ENCODE data around the gene SERINC2.

DNA sequence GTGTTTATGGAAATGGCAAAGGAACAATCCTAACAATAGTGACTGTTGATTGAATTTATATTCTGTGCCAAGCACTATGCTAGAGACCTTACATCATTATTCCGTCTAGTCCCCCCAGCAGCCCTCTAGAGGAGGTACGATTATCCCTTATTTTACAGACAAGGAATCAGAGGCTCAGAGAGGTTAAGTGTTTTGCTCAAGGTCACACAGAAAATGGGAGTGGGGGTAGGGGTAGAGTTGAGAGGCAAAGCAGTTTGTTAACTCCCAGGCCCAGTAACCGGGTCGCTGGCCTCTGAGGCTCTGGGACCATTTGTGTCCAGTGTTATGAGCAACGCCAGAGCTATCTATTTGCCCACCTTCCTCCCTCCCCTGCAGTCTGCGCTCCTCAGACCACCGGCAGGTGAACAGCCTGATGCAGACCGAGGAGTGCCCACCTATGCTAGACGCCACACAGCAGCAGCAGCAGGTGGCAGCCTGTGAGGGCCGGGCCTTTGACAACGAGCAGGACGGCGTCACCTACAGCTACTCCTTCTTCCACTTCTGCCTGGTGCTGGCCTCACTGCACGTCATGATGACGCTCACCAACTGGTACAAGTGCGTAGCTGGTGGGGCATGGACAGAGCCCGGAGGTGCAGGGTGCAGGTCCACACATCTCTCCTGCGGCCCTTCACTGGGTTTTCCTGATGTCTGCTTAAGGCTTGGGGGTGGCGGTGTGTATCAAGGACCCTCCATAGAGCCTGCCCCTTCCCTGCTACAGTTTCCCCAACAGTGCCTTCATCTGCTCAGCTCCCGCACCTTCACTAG lies 19.8 kb downstream of the SERINC2 start:
- TF ChIP-seq FOXM1 (IDR thresholded peaks at IDR 0.05; ENCODE audit: borderline replicate concordance) = no peak
- no peak for TF ChIP-seq FOXA1 (IDR thresholded peaks at IDR 0.05)
- no peak for TF ChIP-seq ZNF384 (IDR thresholded peaks at IDR 0.05)
- TF ChIP-seq BHLHE40 (IDR thresholded peaks at IDR 0.05; ENCODE audit: borderline replicate concordance) = no peak
